ENCODE results near the gene PEAK1. TPM values are rescaled to one million over a fixed set of nuclear protein-coding genes. Genes with fewer than 3 reads are reported as not detected.

Gene PEAK1
- total and polyA plus RNA-seq, 10 of the 15 experiments (the other 5 are each of a cell fraction or from before 2014, with no cell fraction given), result 0.62 to 24.2 (median 11.2) TPM

DNA sequence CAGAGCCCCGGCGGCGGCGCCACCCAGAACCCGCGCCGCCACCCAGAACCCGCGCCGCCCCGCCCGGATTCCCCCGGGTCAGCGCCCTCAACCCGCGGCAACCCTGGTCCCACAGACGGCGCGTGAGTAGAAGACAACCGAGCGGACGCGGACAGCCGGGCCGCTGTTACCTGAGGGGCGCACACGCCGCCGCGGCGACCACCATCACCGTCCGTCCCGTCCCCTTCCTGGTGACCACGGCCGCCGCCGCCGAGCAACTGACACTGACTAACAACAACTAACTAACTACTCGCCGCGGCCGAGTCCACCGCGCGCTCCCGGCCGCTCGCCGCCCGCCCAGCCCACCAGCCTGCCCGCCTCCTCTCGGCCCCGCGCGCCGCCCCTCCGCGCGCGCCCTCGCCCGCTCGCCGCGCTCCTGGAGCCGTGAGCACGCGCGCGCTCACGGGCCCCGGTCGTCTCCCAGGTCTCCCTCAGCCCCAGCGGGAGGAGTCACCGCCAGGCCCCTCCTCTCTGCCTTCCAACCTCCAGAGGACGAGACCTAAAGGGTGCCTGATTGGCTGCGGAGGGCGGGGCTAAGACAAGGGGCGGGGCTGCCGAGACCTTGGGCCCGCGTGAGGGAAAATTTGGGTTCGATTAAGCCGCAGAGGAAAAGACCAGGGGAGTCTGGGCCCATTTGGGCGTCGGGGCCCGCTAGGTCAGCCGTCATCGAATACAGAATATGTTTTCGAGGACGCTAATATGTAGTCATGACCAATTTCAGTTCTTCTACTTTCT is at the start of gene PEAK1 (continued):
- TF ChIP-seq MXI1 (IDR thresholded peaks at IDR 0.05; ENCODE audit: low read depth, low read length) (0 out of 2 replicates have a peak, but pooled peaks have one; percentile 18), ATF7 (IDR thresholded peaks at IDR 0.05; ENCODE audit: low read depth) (no peak), POU2F2 (IDR thresholded peaks at IDR 0.05; ENCODE audit: borderline replicate concordance, low read depth, low read length) (0 out of 3 replicates have a peak, but pooled peaks have one; percentile 29), NR2F1 (conservative IDR thresholded peaks at IDR 0.05) (peak; percentile 71), NRF1 (conservative IDR thresholded peaks at IDR 0.05; ENCODE audit: low read depth, low read length) (peak; percentile 37; the same call in 1 of the 2 replicates), YBX1 (IDR thresholded peaks at IDR 0.05) (no peak), MEF2A (IDR thresholded peaks at IDR 0.05; ENCODE audit: insufficient read depth, low read depth, low read length) (no peak), DPF2 (IDR thresholded peaks at IDR 0.05) (peak; percentile 80), BHLHE40 (IDR thresholded peaks at IDR 0.05; ENCODE audit: borderline replicate concordance in 1 of 2, low read depth in 2 of 2, low read length in 1 of 2) (peak; percentile 71 to 88; a peak in 3 of 4 replicates), EP300 (IDR thresholded peaks at IDR 0.05; ENCODE audit: borderline replicate concordance in 1 of 2, control insufficient read depth in 1 of 2, low read depth in 2 of 2, low read length in 2 of 2) (no peak), BACH1 (IDR thresholded peaks at IDR 0.05; ENCODE audit: borderline replicate concordance) (peak; percentile 51; the same call in 1 of the 2 replicates), ZSCAN29 (IDR thresholded peaks at IDR 0.05) (no peak), LARP7 (IDR thresholded peaks at IDR 0.05) (peak; percentile 90)
- TF ChIP-seq, protein P1, sequence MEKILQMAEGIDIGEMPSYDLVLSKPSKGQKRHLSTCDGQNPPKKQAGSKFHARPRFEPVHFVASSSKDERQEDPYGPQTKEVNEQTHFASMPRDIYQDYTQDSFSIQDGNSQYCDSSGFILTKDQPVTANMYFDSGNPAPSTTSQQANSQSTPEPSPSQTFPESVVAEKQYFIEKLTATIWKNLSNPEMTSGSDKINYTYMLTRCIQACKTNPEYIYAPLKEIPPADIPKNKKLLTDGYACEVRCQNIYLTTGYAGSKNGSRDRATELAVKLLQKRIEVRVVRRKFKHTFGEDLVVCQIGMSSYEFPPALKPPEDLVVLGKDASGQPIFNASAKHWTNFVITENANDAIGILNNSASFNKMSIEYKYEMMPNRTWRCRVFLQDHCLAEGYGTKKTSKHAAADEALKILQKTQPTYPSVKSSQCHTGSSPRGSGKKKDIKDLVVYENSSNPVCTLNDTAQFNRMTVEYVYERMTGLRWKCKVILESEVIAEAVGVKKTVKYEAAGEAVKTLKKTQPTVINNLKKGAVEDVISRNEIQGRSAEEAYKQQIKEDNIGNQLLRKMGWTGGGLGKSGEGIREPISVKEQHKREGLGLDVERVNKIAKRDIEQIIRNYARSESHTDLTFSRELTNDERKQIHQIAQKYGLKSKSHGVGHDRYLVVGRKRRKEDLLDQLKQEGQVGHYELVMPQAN (conservative IDR thresholded peaks at IDR 0.05), result peak; percentile 76
- TF ChIP-seq, protein P2, sequence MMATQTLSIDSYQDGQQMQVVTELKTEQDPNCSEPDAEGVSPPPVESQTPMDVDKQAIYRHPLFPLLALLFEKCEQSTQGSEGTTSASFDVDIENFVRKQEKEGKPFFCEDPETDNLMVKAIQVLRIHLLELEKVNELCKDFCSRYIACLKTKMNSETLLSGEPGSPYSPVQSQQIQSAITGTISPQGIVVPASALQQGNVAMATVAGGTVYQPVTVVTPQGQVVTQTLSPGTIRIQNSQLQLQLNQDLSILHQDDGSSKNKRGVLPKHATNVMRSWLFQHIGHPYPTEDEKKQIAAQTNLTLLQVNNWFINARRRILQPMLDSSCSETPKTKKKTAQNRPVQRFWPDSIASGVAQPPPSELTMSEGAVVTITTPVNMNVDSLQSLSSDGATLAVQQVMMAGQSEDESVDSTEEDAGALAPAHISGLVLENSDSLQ (IDR thresholded peaks at IDR 0.05), result peak; percentile 33; the same call in 1 of the 2 replicates
- TF ChIP-seq, protein P3, sequence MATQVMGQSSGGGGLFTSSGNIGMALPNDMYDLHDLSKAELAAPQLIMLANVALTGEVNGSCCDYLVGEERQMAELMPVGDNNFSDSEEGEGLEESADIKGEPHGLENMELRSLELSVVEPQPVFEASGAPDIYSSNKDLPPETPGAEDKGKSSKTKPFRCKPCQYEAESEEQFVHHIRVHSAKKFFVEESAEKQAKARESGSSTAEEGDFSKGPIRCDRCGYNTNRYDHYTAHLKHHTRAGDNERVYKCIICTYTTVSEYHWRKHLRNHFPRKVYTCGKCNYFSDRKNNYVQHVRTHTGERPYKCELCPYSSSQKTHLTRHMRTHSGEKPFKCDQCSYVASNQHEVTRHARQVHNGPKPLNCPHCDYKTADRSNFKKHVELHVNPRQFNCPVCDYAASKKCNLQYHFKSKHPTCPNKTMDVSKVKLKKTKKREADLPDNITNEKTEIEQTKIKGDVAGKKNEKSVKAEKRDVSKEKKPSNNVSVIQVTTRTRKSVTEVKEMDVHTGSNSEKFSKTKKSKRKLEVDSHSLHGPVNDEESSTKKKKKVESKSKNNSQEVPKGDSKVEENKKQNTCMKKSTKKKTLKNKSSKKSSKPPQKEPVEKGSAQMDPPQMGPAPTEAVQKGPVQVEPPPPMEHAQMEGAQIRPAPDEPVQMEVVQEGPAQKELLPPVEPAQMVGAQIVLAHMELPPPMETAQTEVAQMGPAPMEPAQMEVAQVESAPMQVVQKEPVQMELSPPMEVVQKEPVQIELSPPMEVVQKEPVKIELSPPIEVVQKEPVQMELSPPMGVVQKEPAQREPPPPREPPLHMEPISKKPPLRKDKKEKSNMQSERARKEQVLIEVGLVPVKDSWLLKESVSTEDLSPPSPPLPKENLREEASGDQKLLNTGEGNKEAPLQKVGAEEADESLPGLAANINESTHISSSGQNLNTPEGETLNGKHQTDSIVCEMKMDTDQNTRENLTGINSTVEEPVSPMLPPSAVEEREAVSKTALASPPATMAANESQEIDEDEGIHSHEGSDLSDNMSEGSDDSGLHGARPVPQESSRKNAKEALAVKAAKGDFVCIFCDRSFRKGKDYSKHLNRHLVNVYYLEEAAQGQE (IDR thresholded peaks at IDR 0.05; ENCODE audit: low read depth, low read length), result no peak
- TF ChIP-seq, protein P4, sequence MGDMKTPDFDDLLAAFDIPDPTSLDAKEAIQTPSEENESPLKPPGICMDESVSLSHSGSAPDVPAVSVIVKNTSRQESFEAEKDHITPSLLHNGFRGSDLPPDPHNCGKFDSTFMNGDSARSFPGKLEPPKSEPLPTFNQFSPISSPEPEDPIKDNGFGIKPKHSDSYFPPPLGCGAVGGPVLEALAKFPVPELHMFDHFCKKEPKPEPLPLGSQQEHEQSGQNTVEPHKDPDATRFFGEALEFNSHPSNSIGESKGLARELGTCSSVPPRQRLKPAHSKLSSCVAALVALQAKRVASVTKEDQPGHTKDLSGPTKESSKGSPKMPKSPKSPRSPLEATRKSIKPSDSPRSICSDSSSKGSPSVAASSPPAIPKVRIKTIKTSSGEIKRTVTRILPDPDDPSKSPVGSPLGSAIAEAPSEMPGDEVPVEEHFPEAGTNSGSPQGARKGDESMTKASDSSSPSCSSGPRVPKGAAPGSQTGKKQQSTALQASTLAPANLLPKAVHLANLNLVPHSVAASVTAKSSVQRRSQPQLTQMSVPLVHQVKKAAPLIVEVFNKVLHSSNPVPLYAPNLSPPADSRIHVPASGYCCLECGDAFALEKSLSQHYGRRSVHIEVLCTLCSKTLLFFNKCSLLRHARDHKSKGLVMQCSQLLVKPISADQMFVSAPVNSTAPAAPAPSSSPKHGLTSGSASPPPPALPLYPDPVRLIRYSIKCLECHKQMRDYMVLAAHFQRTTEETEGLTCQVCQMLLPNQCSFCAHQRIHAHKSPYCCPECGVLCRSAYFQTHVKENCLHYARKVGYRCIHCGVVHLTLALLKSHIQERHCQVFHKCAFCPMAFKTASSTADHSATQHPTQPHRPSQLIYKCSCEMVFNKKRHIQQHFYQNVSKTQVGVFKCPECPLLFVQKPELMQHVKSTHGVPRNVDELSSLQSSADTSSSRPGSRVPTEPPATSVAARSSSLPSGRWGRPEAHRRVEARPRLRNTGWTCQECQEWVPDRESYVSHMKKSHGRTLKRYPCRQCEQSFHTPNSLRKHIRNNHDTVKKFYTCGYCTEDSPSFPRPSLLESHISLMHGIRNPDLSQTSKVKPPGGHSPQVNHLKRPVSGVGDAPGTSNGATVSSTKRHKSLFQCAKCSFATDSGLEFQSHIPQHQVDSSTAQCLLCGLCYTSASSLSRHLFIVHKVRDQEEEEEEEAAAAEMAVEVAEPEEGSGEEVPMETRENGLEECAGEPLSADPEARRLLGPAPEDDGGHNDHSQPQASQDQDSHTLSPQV (IDR thresholded peaks at IDR 0.05), result no peak

Data from GM12878 (cell line).